Esophagus squamous epithelium (tissue), 5 donors: Measurements from ENCODE around the gene CCL15. TPM values are rescaled to one million over a fixed set of nuclear protein-coding genes. Genes with fewer than 3 reads are reported as not detected.

Experiments
- DNase-seq: peaks from one replicate; lab custom pipeline; 2025; lab: John Stamatoyannopoulos, UW
- H3K27ac ChIP-seq, 4 donors: fragments of 200-600 bp; sonication (generic); one replicate each; pipeline ENCODE4 v1.5.1; 2016 to 2019; ENCODE audit warnings: mild to moderate bottlenecking in 1 of 4
- H3K27me3 ChIP-seq, 4 donors: fragments of 200-600 bp; sonication (generic); 1 replicate in 3 of 4; 2 replicates in 1 of 4; pipeline versions ENCODE4 v1.5.1 to v1.6.0; 2017 to 2021; ENCODE audit warnings: antibody characterized with exemption in 1 of 4
- H3K36me3 ChIP-seq, 3 donors: fragments of 200-600 bp; sonication (generic); one replicate each; pipeline ENCODE4 v1.5.1; 2016 to 2019
- H3K4me1 ChIP-seq, 3 donors: fragments of 200-600 bp; sonication (generic); one replicate each; pipeline ENCODE4 v1.5.1; 2017 to 2019
- H3K4me3 ChIP-seq, 4 donors: fragments of 200-600 bp; sonication (generic); 1 replicate in 3 of 4; 2 replicates in 1 of 4; pipeline ENCODE4 v1.5.1; 2016 to 2019; ENCODE audit warnings: mild to moderate bottlenecking in 2 of 4, moderate library complexity in 1 of 4
- H3K9me3 ChIP-seq, 3 donors: fragments of 200-600 bp; sonication (generic); one replicate each; pipeline ENCODE4 v1.5.1; 2016 to 2019
- POLR2A ChIP-seq, 4 donors: fragments of 450-650 bp; IDR thresholded peaks; one replicate each; pipeline ENCODE4 v1.6.1; 2017; ENCODE audit warnings: antibody characterized with exemption in 4 of 4, mild to moderate bottlenecking in 4 of 4, moderate library complexity in 3 of 4
- WGBS, 2 donors: methylation state at CpG; one replicate each; pipeline ENCODE4 v1.1.5; 2018; 5-methylcytosine and 5-hydroxymethylcytosine counted together
- intact Hi-C: fragments of 100-400 bp; cut with DNase I; formaldehyde crosslinking; loops from one replicate; pipeline ENCODE4 v1.15.0; 2022
- total RNA-seq, 4 donors: library from RNA; depleted of rRNA; stranded (reverse); fragments of >200 nt; gene quantifications; one replicate each; pipeline ENCODE4 v1.1.0, GENCODE V29; 2016
- TF ChIP-seq, protein P1 (sequence below), 6 experiments: fragments of 450-650 bp in 4 of 6; fragments of 200-600 bp in 2 of 6; sonication (generic) in 2 of 6; IDR thresholded peaks; one replicate each; pipeline ENCODE4 v1.5.1; 2016 to 2019; ENCODE audit warnings: antibody characterized with exemption in 6 of 6, mild to moderate bottlenecking in 4 of 6, moderate library complexity in 4 of 6
- donor health status: DM: yes; HTN: yes; CAD: no.

CCL15 gene
- total RNA-seq, 4 donors from 2014 or later = not detected

DNA sequence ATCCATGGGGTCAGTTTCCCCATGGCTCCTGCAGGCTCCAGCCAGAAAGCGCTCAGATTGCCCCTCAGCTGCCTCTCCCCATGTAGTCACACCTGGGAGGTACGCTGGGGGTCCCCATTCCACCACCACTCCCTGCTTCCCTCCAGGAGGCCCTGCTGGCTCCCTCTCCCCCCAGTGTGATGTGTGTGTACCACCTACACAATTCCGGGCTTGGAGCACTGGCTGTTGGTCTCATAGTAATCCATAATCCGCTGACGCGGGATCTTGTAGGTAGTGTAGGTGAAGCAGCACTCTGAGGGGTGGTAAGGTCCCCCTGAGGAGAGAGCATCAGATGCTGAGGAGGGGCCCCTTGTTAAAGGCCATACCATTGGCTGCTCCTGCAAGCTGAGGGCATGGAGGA lies 17.2 kb downstream of the CCL15 start:
- 70 to 80% methylated on average over 2 to 3 of the region's 6 CpGs for WGBS, 2 donors
- Histone ChIP-seq H3K36me3 (no peaks in the 10 kb centered on the region), H3K27ac (peak overlapping the region in 2 of 4 donors; percentile 11 to 29), H3K27me3 (no peaks in the 10 kb centered on the region), H3K9me3 (no peaks in the 10 kb centered on the region), H3K4me3 (peak overlapping the region in 2 of 4 donors; percentile 37 to 51), H3K4me1 (no peaks in the 10 kb centered on the region)
- TF ChIP-seq POLR2A (IDR thresholded peaks at IDR 0.05) = no peak
- TF ChIP-seq, protein P1, sequence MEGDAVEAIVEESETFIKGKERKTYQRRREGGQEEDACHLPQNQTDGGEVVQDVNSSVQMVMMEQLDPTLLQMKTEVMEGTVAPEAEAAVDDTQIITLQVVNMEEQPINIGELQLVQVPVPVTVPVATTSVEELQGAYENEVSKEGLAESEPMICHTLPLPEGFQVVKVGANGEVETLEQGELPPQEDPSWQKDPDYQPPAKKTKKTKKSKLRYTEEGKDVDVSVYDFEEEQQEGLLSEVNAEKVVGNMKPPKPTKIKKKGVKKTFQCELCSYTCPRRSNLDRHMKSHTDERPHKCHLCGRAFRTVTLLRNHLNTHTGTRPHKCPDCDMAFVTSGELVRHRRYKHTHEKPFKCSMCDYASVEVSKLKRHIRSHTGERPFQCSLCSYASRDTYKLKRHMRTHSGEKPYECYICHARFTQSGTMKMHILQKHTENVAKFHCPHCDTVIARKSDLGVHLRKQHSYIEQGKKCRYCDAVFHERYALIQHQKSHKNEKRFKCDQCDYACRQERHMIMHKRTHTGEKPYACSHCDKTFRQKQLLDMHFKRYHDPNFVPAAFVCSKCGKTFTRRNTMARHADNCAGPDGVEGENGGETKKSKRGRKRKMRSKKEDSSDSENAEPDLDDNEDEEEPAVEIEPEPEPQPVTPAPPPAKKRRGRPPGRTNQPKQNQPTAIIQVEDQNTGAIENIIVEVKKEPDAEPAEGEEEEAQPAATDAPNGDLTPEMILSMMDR (IDR thresholded peaks at IDR 0.05) = no peak
- intact Hi-C loops = no loop called here
- DNase-seq = no peak

DNA sequence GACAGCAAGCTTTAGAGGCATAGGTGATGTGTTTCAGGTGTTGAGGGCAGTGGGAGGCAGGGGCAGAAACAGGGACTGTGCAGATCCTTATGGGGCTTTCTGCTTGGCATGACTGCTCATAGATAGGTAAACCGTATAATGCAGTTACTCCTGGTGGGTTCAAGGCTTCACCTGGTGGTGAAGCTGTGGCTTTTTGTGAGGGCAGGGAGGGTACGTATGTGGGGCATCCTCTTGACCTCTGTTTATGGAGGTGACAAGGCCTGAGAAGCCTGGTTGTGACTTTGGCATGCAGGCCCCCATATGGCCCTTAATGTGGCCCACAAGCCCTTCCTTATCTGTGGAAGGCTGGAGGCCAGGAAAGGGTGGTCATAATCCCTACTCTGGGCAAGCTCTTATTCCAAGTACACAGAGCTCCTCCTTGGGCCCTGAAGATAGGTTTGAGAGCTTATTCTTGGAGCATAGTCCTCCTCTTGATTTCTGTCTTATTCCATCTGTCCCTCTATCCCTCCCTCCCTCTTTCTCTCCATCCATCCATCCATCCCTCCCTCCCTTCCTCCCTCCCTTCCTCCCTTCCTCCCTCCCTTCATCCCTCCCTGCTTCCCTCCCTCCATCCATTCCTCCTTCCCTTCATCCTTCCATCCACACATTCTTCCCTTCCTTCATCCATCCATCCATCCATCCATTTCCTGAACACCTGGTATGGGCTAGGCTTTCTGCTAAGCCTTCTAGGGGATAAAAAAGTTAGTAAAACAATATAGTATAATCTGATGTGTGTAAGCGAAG lies 18.8 kb downstream of the CCL15 start:
- intact Hi-C loops = no loop called here

DNA sequence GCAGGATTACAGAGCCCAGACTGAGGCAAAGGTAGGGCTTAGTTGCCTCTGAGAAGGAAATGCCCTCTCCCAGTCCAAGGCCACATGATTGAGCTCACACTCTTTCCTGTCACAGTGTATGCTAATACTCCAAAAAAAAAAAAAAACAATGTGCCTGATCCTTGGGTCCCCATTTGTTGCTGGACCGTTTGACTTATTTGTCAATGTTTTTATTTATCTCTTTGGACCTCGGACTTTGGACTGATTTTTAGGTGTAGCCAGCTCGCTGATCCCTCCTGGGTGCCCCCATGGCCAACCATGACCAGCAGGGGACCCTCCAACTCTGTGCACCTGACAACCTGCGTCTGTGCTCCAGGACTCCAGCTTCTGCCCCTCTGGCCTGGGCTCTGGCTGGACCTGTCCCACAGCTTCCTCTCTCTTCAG lies 19.4 kb downstream of the CCL15 start:
- TF ChIP-seq, protein P1 (IDR thresholded peaks at IDR 0.05) = no peak
- TF ChIP-seq POLR2A (IDR thresholded peaks at IDR 0.05) = no peak
- Histone ChIP-seq H3K4me3 (no peak overlapping the region), H3K27ac (no peak overlapping the region), H3K27me3 (no peaks in the 10 kb centered on the region), H3K9me3 (no peaks in the 10 kb centered on the region), H3K4me1 (no peaks in the 10 kb centered on the region), H3K36me3 (no peaks in the 10 kb centered on the region)
- DNase-seq = no peak
- intact Hi-C loops = no loop called here
- 47 to 69% methylated on average over 4 of the region's 4 CpGs for WGBS, 2 donors

More for the DNA sequence above, 18.8 kb downstream of the CCL15 start:
- Histone ChIP-seq H3K36me3 (no peaks in the 10 kb centered on the region), H3K4me1 (no peaks in the 10 kb centered on the region), H3K27ac (no peak overlapping the region), H3K4me3 (no peak overlapping the region), H3K9me3 (no peaks in the 10 kb centered on the region), H3K27me3 (no peaks in the 10 kb centered on the region)
- DNase-seq = no peak
- TF ChIP-seq, protein P1 (IDR thresholded peaks at IDR 0.05) = no peak
- no peak for TF ChIP-seq POLR2A (IDR thresholded peaks at IDR 0.05)
- 69 to 80% methylated on average over 2 to 3 of the region's 3 CpGs for WGBS, 2 donors

DNA sequence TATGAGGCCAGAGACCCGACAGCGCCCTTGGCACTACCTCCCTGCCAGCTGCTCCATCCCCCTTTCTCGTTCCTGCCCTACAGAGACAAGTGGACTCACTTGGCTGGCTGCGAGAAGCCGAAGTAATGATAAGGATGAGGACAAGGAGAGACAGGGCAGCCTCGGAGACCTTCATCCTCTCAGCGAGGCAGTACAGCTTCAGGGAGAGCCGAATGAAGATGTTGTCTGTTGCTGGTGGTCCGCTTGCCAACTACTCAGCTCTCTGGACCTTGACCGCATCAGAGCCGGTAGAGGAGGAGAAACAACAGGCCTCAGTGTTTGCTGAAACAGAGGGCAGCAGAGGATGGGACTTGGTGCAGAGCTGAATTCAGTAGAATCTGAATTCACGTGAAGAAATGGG lies 20.1 kb downstream of the CCL15 start, which contains the start of gene CCL16:
Gene CCL16, minus strand, starts transcription at position 252 of the 400 bp plus-strand sequence. Its CDS starts 77 bp downstream, at position 175.
- Histone ChIP-seq H3K4me1 (no peaks in the 10 kb centered on the region), H3K27me3 (no peaks in the 10 kb centered on the region), H3K27ac (no peak within 1 kb of the TSS), H3K36me3 (no peaks in the 10 kb centered on the region), H3K9me3 (no peaks in the 10 kb centered on the region), H3K4me3 (no peak within 1 kb of the TSS)
- intact Hi-C loops = no loop called here
- WGBS, 2 donors = 76 to 81% methylated on average over 10 of the region's 12 CpGs
- no peak for DNase-seq
- TF ChIP-seq POLR2A (IDR thresholded peaks at IDR 0.05) = no peak
- TF ChIP-seq, protein P1 (IDR thresholded peaks at IDR 0.05) = no peak

DNA sequence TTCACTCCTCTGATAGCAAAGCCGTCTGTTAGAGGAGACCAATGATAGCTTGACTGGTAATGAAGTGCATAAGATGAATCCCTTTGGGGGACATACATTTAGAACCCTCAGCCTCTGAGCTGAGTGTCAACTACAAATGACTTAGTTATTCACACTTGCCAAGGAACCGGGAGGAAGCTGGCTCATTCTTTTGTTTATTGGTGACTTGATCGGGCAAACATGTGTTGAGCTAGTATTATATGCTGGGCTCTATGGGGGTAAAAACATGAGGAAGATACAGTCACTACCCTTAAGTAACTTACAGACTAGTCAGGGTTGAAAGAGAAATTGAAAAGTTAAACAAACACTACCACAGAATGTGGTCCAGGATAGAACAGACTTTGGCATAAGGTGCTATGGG lies 23.0 kb downstream of the CCL15 start:
- Histone ChIP-seq H3K27me3 (no peaks in the 10 kb centered on the region), H3K9me3 (no peaks in the 10 kb centered on the region), H3K36me3 (no peaks in the 10 kb centered on the region), H3K27ac (no peak overlapping the region), H3K4me1 (peaks cover 0 to 6% (median 4%) of the 10 kb centered on the region in 3 donors), H3K4me3 (no peak overlapping the region)
- WGBS, 2 donors = 56 to 75% methylated on average over 3 of the region's 3 CpGs
- intact Hi-C loops = loop anchor here (10.0 kb wide), 1 partner anchor 166 kb away; no protein-coding TSS in a partner anchor
- DNase-seq = no peak
- no peak for TF ChIP-seq POLR2A (IDR thresholded peaks at IDR 0.05)
- TF ChIP-seq, protein P1 (IDR thresholded peaks at IDR 0.05) = no peak
